ENCODE measurements around the gene NMUR1.

- TF ChIP-seq CTCF (conservative IDR thresholded peaks at IDR 0.05; ENCODE audit: low read length) (peak; percentile 84), EZH2phosphoT487 (IDR thresholded peaks at IDR 0.05; ENCODE audit: borderline replicate concordance, low read depth, low read length) (no peak)
These were observed 47.3 kb downstream of the NMUR1 start for GRCh38 chr2:231482806-231483391.
